TTC549 (cell line): ENCODE results near the gene TARBP1.
"Not testable (repeated sequence)": the region's sequence is repeated elsewhere in the genome, so short reads cannot be mapped to it uniquely, and the experiment has no call there.

Experiments
- FAIRE-seq: peaks from 2 replicates; lab custom pipeline; 2012; peaks lifted over from hg19 to GRCh38; lab: Jason Lieb, UNC

The TARBP1 gene

GRCh38 chr1:234505769-234506102 is 26.8 kb upstream of the TARBP1 start:
- no peak for FAIRE-seq

- FAIRE-seq, result no peak
Observed at GRCh38 chr1:234504969-234505768, 26.2 kb upstream of the TARBP1 start.

GRCh38 chr1:234504251-234504650 is 25.3 kb upstream of the TARBP1 start:
- FAIRE-seq, result not testable (repeated sequence)

GRCh38 chr1:234503193-234504050 is 24.4 kb upstream of the TARBP1 start:
- FAIRE-seq, result no peak

- no peak for FAIRE-seq
Observed at GRCh38 chr1:234502785-234503184, 23.8 kb upstream of the TARBP1 start.

GRCh38 chr1:234500269-234500668 is 21.3 kb upstream of the TARBP1 start:
- FAIRE-seq, result no peak

- no peak for FAIRE-seq
Observed at GRCh38 chr1:234499943-234500245, 20.9 kb upstream of the TARBP1 start.

- peak; percentile 83 for FAIRE-seq
Observed at GRCh38 chr1:234499119-234499942, 20.4 kb upstream of the TARBP1 start.

- FAIRE-seq, result no peak
Observed at GRCh38 chr1:234498448-234499118, 19.6 kb upstream of the TARBP1 start.

GRCh38 chr1:234497589-234497988 is 18.6 kb upstream of the TARBP1 start:
- no peak for FAIRE-seq

- no peak for FAIRE-seq
Observed at GRCh38 chr1:234495231-234495990, 16.4 kb upstream of the TARBP1 start.

GRCh38 chr1:234494049-234494448 is 15.1 kb upstream of the TARBP1 start:
- FAIRE-seq, result no peak

- FAIRE-seq, result no peak
Observed at GRCh38 chr1:234490793-234491479, 12.0 kb upstream of the TARBP1 start.

- FAIRE-seq, result no peak
Observed at GRCh38 chr1:234489698-234490077, 10.7 kb upstream of the TARBP1 start.

GRCh38 chr1:234489007-234489697 is 10.2 kb upstream of the TARBP1 start:
- FAIRE-seq, result no peak

GRCh38 chr1:234488054-234489006 is 9.4 kb upstream of the TARBP1 start:
- FAIRE-seq, result no peak

GRCh38 chr1:234486858-234487840 is 8.2 kb upstream of the TARBP1 start:
- FAIRE-seq, result peak; percentile 95
